ENCODE measurements around the gene SUCLG1.

DNA sequence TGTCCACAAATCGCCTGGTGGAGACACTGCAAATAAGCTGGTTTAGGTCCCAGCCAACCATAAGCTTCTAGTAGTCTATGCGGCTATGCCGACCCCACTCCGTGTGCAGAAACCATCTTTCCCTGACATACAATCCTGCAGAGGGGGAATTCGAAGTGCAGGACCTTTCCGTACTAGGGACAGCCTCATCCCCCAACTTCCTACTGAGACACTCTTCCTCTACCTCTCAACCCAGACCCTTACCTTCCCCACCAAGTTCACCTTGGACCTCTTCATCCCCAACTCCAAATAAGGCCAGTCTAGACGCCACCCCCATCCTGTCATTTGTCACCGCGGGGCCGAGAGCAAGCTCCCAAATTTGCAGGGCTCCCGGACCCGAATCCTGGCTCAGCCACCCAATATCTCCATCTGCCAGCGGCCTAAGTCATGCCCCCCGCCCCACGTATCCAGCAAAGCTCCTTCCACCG, 496 bp downstream of the SUCLG1 start:
- TF ChIP-seq ZNF211 (tag by site-specific recombination; IDR thresholded peaks at IDR 0.05; ENCODE audit: low read depth), result no peak
- TF ChIP-seq ZNF133 (tag by site-specific recombination; IDR thresholded peaks at IDR 0.05), result no peak
- TF ChIP-seq, protein P1, sequence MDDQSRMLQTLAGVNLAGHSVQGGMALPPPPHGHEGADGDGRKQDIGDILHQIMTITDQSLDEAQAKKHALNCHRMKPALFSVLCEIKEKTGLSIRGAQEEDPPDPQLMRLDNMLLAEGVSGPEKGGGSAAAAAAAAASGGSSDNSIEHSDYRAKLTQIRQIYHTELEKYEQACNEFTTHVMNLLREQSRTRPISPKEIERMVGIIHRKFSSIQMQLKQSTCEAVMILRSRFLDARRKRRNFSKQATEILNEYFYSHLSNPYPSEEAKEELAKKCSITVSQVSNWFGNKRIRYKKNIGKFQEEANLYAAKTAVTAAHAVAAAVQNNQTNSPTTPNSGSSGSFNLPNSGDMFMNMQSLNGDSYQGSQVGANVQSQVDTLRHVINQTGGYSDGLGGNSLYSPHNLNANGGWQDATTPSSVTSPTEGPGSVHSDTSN (CRISPR knock-in tag; IDR thresholded peaks at IDR 0.05), result no peak
- TF ChIP-seq, protein P2, sequence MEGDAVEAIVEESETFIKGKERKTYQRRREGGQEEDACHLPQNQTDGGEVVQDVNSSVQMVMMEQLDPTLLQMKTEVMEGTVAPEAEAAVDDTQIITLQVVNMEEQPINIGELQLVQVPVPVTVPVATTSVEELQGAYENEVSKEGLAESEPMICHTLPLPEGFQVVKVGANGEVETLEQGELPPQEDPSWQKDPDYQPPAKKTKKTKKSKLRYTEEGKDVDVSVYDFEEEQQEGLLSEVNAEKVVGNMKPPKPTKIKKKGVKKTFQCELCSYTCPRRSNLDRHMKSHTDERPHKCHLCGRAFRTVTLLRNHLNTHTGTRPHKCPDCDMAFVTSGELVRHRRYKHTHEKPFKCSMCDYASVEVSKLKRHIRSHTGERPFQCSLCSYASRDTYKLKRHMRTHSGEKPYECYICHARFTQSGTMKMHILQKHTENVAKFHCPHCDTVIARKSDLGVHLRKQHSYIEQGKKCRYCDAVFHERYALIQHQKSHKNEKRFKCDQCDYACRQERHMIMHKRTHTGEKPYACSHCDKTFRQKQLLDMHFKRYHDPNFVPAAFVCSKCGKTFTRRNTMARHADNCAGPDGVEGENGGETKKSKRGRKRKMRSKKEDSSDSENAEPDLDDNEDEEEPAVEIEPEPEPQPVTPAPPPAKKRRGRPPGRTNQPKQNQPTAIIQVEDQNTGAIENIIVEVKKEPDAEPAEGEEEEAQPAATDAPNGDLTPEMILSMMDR (tag by site-specific recombination; IDR thresholded peaks at IDR 0.05), result no peak
- no peak for TF ChIP-seq ZNF10 (tag by site-specific recombination; IDR thresholded peaks at IDR 0.05)
- no peak for TF ChIP-seq ZNF404 (tag by site-specific recombination; IDR thresholded peaks at IDR 0.05)
- no peak for TF ChIP-seq ZNF670 (tag by site-specific recombination; IDR thresholded peaks at IDR 0.05; ENCODE audit: low read depth)
- TF ChIP-seq, protein P3, sequence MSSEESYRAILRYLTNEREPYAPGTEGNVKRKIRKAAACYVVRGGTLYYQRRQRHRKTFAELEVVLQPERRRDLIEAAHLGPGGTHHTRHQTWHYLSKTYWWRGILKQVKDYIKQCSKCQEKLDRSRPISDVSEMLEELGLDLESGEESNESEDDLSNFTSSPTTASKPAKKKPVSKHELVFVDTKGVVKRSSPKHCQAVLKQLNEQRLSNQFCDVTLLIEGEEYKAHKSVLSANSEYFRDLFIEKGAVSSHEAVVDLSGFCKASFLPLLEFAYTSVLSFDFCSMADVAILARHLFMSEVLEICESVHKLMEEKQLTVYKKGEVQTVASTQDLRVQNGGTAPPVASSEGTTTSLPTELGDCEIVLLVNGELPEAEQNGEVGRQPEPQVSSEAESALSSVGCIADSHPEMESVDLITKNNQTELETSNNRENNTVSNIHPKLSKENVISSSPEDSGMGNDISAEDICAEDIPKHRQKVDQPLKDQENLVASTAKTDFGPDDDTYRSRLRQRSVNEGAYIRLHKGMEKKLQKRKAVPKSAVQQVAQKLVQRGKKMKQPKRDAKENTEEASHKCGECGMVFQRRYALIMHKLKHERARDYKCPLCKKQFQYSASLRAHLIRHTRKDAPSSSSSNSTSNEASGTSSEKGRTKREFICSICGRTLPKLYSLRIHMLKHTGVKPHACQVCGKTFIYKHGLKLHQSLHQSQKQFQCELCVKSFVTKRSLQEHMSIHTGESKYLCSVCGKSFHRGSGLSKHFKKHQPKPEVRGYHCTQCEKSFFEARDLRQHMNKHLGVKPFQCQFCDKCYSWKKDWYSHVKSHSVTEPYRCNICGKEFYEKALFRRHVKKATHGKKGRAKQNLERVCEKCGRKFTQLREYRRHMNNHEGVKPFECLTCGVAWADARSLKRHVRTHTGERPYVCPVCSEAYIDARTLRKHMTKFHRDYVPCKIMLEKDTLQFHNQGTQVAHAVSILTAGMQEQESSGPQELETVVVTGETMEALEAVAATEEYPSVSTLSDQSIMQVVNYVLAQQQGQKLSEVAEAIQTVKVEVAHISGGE (tag by site-specific recombination; conservative IDR thresholded peaks at IDR 0.05; ENCODE audit: low read depth), result peak; percentile 28; the same call in 1 of the 2 replicates
- TF ChIP-seq, protein P4, sequence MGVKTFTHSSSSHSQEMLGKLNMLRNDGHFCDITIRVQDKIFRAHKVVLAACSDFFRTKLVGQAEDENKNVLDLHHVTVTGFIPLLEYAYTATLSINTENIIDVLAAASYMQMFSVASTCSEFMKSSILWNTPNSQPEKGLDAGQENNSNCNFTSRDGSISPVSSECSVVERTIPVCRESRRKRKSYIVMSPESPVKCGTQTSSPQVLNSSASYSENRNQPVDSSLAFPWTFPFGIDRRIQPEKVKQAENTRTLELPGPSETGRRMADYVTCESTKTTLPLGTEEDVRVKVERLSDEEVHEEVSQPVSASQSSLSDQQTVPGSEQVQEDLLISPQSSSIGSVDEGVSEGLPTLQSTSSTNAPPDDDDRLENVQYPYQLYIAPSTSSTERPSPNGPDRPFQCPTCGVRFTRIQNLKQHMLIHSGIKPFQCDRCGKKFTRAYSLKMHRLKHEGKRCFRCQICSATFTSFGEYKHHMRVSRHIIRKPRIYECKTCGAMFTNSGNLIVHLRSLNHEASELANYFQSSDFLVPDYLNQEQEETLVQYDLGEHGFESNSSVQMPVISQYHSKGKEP (tag by site-specific recombination; IDR thresholded peaks at IDR 0.05), result no peak
- TF ChIP-seq OSR2 (tag by site-specific recombination; IDR thresholded peaks at IDR 0.05), result no peak
- no peak for TF ChIP-seq ZNF768 (tag by site-specific recombination; IDR thresholded peaks at IDR 0.05)
- TF ChIP-seq ZNF792 (tag by site-specific recombination; IDR thresholded peaks at IDR 0.05), result no peak

Measured in HEK293 (cell line).